CD4-positive, alpha-beta T cell treated with Interleukin-2 at 100 ng/mL for 4 hours (primary cell): Measurements from ENCODE around the gene TMEM134.

Experiments used
- DNase-seq: peaks from one replicate; pipeline ENCODE4 v3.0.0-alpha.2; 2020; ENCODE audit warnings: low spot score

Gene TMEM134

GRCh38 chr11:67500831-67501715, 32.0 kb upstream of the TMEM134 start:
- DNase-seq: no peak

- DNase-seq: no peak
Observed at GRCh38 chr11:67500484-67500821, 31.4 kb upstream of the TMEM134 start.

GRCh38 chr11:67499808-67500483, 30.9 kb upstream of the TMEM134 start:
- no peak for DNase-seq

- DNase-seq: no peak
Observed at GRCh38 chr11:67498544-67498972, 29.5 kb upstream of the TMEM134 start.

- no peak for DNase-seq
Observed at GRCh38 chr11:67497656-67498291, 28.7 kb upstream of the TMEM134 start.

- DNase-seq: no peak
Observed at GRCh38 chr11:67496113-67496512, 27.1 kb upstream of the TMEM134 start.

- no peak for DNase-seq
Observed at GRCh38 chr11:67495234-67496005, 26.4 kb upstream of the TMEM134 start.

- no peak for DNase-seq
Observed at GRCh38 chr11:67494371-67495233, 25.6 kb upstream of the TMEM134 start.

- no peak for DNase-seq
Observed at GRCh38 chr11:67493548-67494370, 24.7 kb upstream of the TMEM134 start.

- DNase-seq: no peak
Observed at GRCh38 chr11:67492801-67493547, 23.9 kb upstream of the TMEM134 start.

- no peak for DNase-seq
Observed at GRCh38 chr11:67492069-67492727, 23.1 kb upstream of the TMEM134 start.

- no peak for DNase-seq
Observed at GRCh38 chr11:67491276-67492068, 22.4 kb upstream of the TMEM134 start.

- no peak for DNase-seq
Observed at GRCh38 chr11:67490727-67491065, 21.6 kb upstream of the TMEM134 start.

- no peak for DNase-seq
Observed at GRCh38 chr11:67489885-67490726, 21.1 kb upstream of the TMEM134 start.

- no peak for DNase-seq
Observed at GRCh38 chr11:67489203-67489884, 20.3 kb upstream of the TMEM134 start.

- DNase-seq: no peak
Observed at GRCh38 chr11:67486481-67487195, 17.6 kb upstream of the TMEM134 start.
